Neuronal stem cell (in vitro differentiated cells): Measurements from ENCODE around the gene NR5A2.

Source experiments
- DNase-seq: peaks from one replicate; pipeline ENCODE4 v3.0.0-alpha.2; 2013; ENCODE audit warnings: low spot score
- H2AFZ ChIP-seq: one replicate; pipeline ENCODE4 v1.6.1; 2013; ENCODE audit warnings: mild to moderate bottlenecking, low read length, inconsistent platforms
- H2AK5ac ChIP-seq: 2 replicates; pipeline ENCODE4 v1.6.1; 2013; ENCODE audit warnings: low read depth, mild to moderate bottlenecking, inconsistent platforms, low read length, moderate library complexity, mixed read lengths
- H2BK120ac ChIP-seq: 2 replicates; pipeline ENCODE4 v1.6.1; 2013; ENCODE audit warnings: low read depth, mild to moderate bottlenecking, inconsistent platforms, low read length, moderate library complexity, mixed read lengths
- H2BK12ac ChIP-seq: one replicate; pipeline ENCODE4 v1.6.1; 2013; ENCODE audit warnings: low read length, inconsistent platforms
- H2BK15ac ChIP-seq: 2 replicates; pipeline ENCODE4 v1.6.1; 2013; ENCODE audit warnings: mild to moderate bottlenecking, low read length, inconsistent platforms, mixed read lengths
- H2BK5ac ChIP-seq: one replicate; pipeline ENCODE4 v1.6.1; 2013; ENCODE audit warnings: inconsistent platforms, mild to moderate bottlenecking, low read length, moderate library complexity
- H3K14ac ChIP-seq: one replicate; pipeline ENCODE4 v1.6.1; 2013; ENCODE audit warnings: low read length, inconsistent platforms
- H3K18ac ChIP-seq: 2 replicates; pipeline ENCODE4 v1.6.1; 2013; ENCODE audit warnings: low read length, inconsistent platforms
- H3K23ac ChIP-seq: 2 replicates; pipeline ENCODE4 v1.6.1; 2013; ENCODE audit warnings: low read depth, mild to moderate bottlenecking, mixed read lengths, low read length, inconsistent platforms; ENCODE audit not compliant: poor library complexity
- H3K27ac ChIP-seq: replicated peaks from 3 replicates; pipeline ENCODE4 v1.5.1; 2013; ENCODE audit warnings: low read length, inconsistent platforms
- H3K27me3 ChIP-seq, 3 experiments: 2 replicates each; pipeline ENCODE4 v1.6.1; 2013; ENCODE audit warnings: low read length in 3 of 3, mild to moderate bottlenecking in 2 of 3, inconsistent platforms in 1 of 3, low read depth in 1 of 3, mixed read lengths in 1 of 3, moderate library complexity in 1 of 3; ENCODE audit not compliant: control insufficient read depth in 3 of 3, insufficient read depth in 3 of 3
- H3K36me3 ChIP-seq, 2 donors: replicated peaks in 1 of 2; 2 replicates each; pipeline ENCODE4 v1.6.1; 2013; ENCODE audit warnings: low read length in 2 of 2; ENCODE audit not compliant: control insufficient read depth in 2 of 2, insufficient read depth in 2 of 2
- H3K4ac ChIP-seq: 2 replicates; pipeline ENCODE4 v1.6.1; 2013; ENCODE audit warnings: inconsistent platforms, mild to moderate bottlenecking, low read length, moderate library complexity
- H3K4me1 ChIP-seq, 2 donors: 1 replicate in 1 of 2; 2 replicates in 1 of 2; pipeline ENCODE4 v1.6.1; 2013; ENCODE audit warnings: low read length in 2 of 2, low read depth in 1 of 2; ENCODE audit not compliant: control insufficient read depth in 2 of 2, insufficient read depth in 1 of 2
- H3K4me2 ChIP-seq: one replicate; pipeline ENCODE4 v1.6.1; 2013; ENCODE audit warnings: mild to moderate bottlenecking, low read length, inconsistent platforms; ENCODE audit not compliant: insufficient read depth, poor library complexity, severe bottlenecking
- H3K4me3 ChIP-seq, 2 donors: 2 replicates each; pipeline ENCODE4 v1.5.1; 2013; ENCODE audit warnings: low read length in 2 of 2, mild to moderate bottlenecking in 2 of 2, inconsistent platforms in 1 of 2, moderate library complexity in 1 of 2
- H3K79me1 ChIP-seq: one replicate; pipeline ENCODE4 v1.6.1; 2013; ENCODE audit warnings: low read depth, mild to moderate bottlenecking, inconsistent platforms, low read length, moderate library complexity
- H3K9ac ChIP-seq: one replicate; pipeline ENCODE4 v1.6.1; 2013; ENCODE audit warnings: mild to moderate bottlenecking, low read depth, low read length, inconsistent platforms; ENCODE audit not compliant: poor library complexity
- H3K9me3 ChIP-seq, 2 donors: replicated peaks in 1 of 2; 2 replicates each; pipeline versions ENCODE3 to v1.6.1; 2013; ENCODE audit warnings: low read length in 2 of 2, mild to moderate bottlenecking in 2 of 2, inconsistent platforms in 1 of 2, low read depth in 1 of 2, mixed read lengths in 1 of 2, moderate library complexity in 1 of 2; ENCODE audit not compliant: control insufficient read depth in 2 of 2, insufficient read depth in 1 of 2
- H4K8ac ChIP-seq: one replicate; pipeline ENCODE4 v1.6.1; 2013; ENCODE audit warnings: low read depth, mild to moderate bottlenecking, inconsistent platforms, low read length, moderate library complexity
- H4K91ac ChIP-seq: one replicate; pipeline ENCODE4 v1.6.1; 2013; ENCODE audit warnings: low read length, low read depth, mild to moderate bottlenecking, inconsistent platforms; ENCODE audit not compliant: poor library complexity
- WGBS, 2 donors: extraction: QIAGEN DNeasy Blood & Tissue Kit; methylation state at CpG; one replicate each; pipeline ENCODE4 v1.1.7; 2013; ENCODE audit warnings: missing lambda C conversion rate in 2 of 2, mixed read lengths in 1 of 2; ENCODE audit not compliant: insufficient read length in 2 of 2, insufficient replicate concordance in 1 of 2; ENCODE audit errors: extremely low coverage in 2 of 2; 5-methylcytosine and 5-hydroxymethylcytosine counted together

Gene NR5A2

GRCh38 chr1:200006711-200007110, 20.8 kb upstream of the NR5A2 start:
- no peak overlapping the region for H2BK5ac ChIP-seq
- no peak overlapping the region for H3K14ac ChIP-seq
- no peak overlapping the region for H4K91ac ChIP-seq
- no peak for DNase-seq
- H3K18ac ChIP-seq: no peak overlapping the region
- no peak overlapping the region for H2BK120ac ChIP-seq
- no peak overlapping the region for H3K4ac ChIP-seq
- no peak overlapping the region for H2AFZ ChIP-seq
- no peaks in the 10 kb centered on the region for H3K79me1 ChIP-seq
- no CpG with 5 or more reads among the region's 3 CpGs for whole genome bisulfite sequencing, 2 donors
- no peak overlapping the region for H4K8ac ChIP-seq
- H3K27me3 ChIP-seq: peaks cover 0 to 3% (median 0%) of the 10 kb centered on the region in 3 experiments
- H3K9me3 ChIP-seq: peaks cover 0 to 2% of the 10 kb centered on the region in 2 donors
- H2BK15ac ChIP-seq: no peak overlapping the region
- H3K9ac ChIP-seq: no peak overlapping the region
- H3K23ac ChIP-seq: no peak overlapping the region
- H3K27ac ChIP-seq: no peak overlapping the region
- H3K4me2 ChIP-seq: no peak overlapping the region
- no peaks in the 10 kb centered on the region for H3K4me1 ChIP-seq
- no peak overlapping the region for H3K4me3 ChIP-seq
- no peaks in the 10 kb centered on the region for H3K36me3 ChIP-seq
- no peak overlapping the region for H2BK12ac ChIP-seq
- H2AK5ac ChIP-seq: no peak overlapping the region

- H3K36me3 ChIP-seq: no peaks in the 10 kb centered on the region
- no peaks in the 10 kb centered on the region for H3K79me1 ChIP-seq
- no peak overlapping the region for H2BK15ac ChIP-seq
- H3K27me3 ChIP-seq: peaks cover 0 to 3% (median 0%) of the 10 kb centered on the region in 3 experiments
- DNase-seq: no peak
- no peak overlapping the region for H3K27ac ChIP-seq
- no peak overlapping the region for H4K91ac ChIP-seq
- no peak overlapping the region for H4K8ac ChIP-seq
- H2AK5ac ChIP-seq: no peak overlapping the region
- H3K4ac ChIP-seq: no peak overlapping the region
- H2BK12ac ChIP-seq: no peak overlapping the region
- no peak overlapping the region for H3K14ac ChIP-seq
- H3K4me2 ChIP-seq: no peak overlapping the region
- no peak overlapping the region for H2BK120ac ChIP-seq
- no peaks in the 10 kb centered on the region for H3K4me1 ChIP-seq
- H3K23ac ChIP-seq: no peak overlapping the region
- H2AFZ ChIP-seq: no peak overlapping the region
- H3K9ac ChIP-seq: no peak overlapping the region
- WGBS, 2 donors: no CpG with 5 or more reads among the region's 2 CpGs
- no peak overlapping the region for H2BK5ac ChIP-seq
- no peaks in the 10 kb centered on the region for H3K9me3 ChIP-seq
- H3K18ac ChIP-seq: no peak overlapping the region
- no peak overlapping the region for H3K4me3 ChIP-seq
Measured at GRCh38 chr1:200015811-200016210, 11.7 kb upstream of the NR5A2 start.

- H2BK12ac ChIP-seq: no peak overlapping the region
- no peak overlapping the region for H3K27ac ChIP-seq
- no peak overlapping the region for H3K18ac ChIP-seq
- H3K4me3 ChIP-seq: no peak overlapping the region
- H4K8ac ChIP-seq: no peak overlapping the region
- no peak overlapping the region for H3K23ac ChIP-seq
- WGBS, 2 donors: no CpG with 5 or more reads among the region's 1 CpG
- H3K14ac ChIP-seq: no peak overlapping the region
- no peak overlapping the region for H2AFZ ChIP-seq
- H3K27me3 ChIP-seq: peaks cover 0 to 20% (median 0%) of the 10 kb centered on the region in 3 experiments
- no peak for DNase-seq
- H3K36me3 ChIP-seq: no peaks in the 10 kb centered on the region
- H3K4ac ChIP-seq: no peak overlapping the region
- H3K9ac ChIP-seq: no peak overlapping the region
- H2AK5ac ChIP-seq: no peak overlapping the region
- H3K4me1 ChIP-seq: no peaks in the 10 kb centered on the region
- no peak overlapping the region for H4K91ac ChIP-seq
- no peak overlapping the region for H3K4me2 ChIP-seq
- H2BK5ac ChIP-seq: no peak overlapping the region
- no peaks in the 10 kb centered on the region for H3K79me1 ChIP-seq
- H2BK120ac ChIP-seq: no peak overlapping the region
- no peak overlapping the region for H2BK15ac ChIP-seq
- H3K9me3 ChIP-seq: no peaks in the 10 kb centered on the region
Measured at GRCh38 chr1:200021577-200022238, 5.8 kb upstream of the NR5A2 start.

GRCh38 chr1:200022239-200022804, 5.2 kb upstream of the NR5A2 start:
- no peak overlapping the region for H3K4me3 ChIP-seq
- DNase-seq: no peak
- H3K4me2 ChIP-seq: no peak overlapping the region
- WGBS, 2 donors: no CpG with 5 or more reads among the region's 4 CpGs
- H2BK15ac ChIP-seq: no peak overlapping the region
- no peaks in the 10 kb centered on the region for H3K79me1 ChIP-seq
- H3K4me1 ChIP-seq: no peaks in the 10 kb centered on the region
- H3K27ac ChIP-seq: no peak overlapping the region
- no peak overlapping the region for H2BK5ac ChIP-seq
- peaks cover 0 to 24% (median 0%) of the 10 kb centered on the region in 3 experiments for H3K27me3 ChIP-seq
- no peak overlapping the region for H4K91ac ChIP-seq
- H3K18ac ChIP-seq: no peak overlapping the region
- H2BK12ac ChIP-seq: no peak overlapping the region
- H2BK120ac ChIP-seq: no peak overlapping the region
- no peak overlapping the region for H2AK5ac ChIP-seq
- H3K4ac ChIP-seq: no peak overlapping the region
- H3K9ac ChIP-seq: no peak overlapping the region
- H3K14ac ChIP-seq: no peak overlapping the region
- no peak overlapping the region for H2AFZ ChIP-seq
- no peak overlapping the region for H3K23ac ChIP-seq
- H3K36me3 ChIP-seq: no peaks in the 10 kb centered on the region
- no peak overlapping the region for H4K8ac ChIP-seq
- no peaks in the 10 kb centered on the region for H3K9me3 ChIP-seq
